Smooth muscle cell (in vitro differentiated cells): ENCODE data around the gene COG1. TPM values are rescaled to one million over a fixed set of nuclear protein-coding genes. Genes with fewer than 3 reads are reported as not detected.

Experiments used
- DNase-seq: peaks from one replicate; lab custom pipeline; 2025; ENCODE audit not compliant: unreplicated experiment; lab: John Stamatoyannopoulos, UW
- H2AFZ ChIP-seq: fragments of 200-600 bp; sonication (generic); 2 replicates; pipeline ENCODE4 v1.6.0; 2016; ENCODE audit warnings: antibody characterized with exemption, low read depth, mild to moderate bottlenecking
- H3F3A ChIP-seq: fragments of 200-600 bp; sonication (generic); 2 replicates; pipeline ENCODE4 v1.6.0; 2017; ENCODE audit warnings: antibody characterized with exemption, low read depth
- H3K27ac ChIP-seq: fragments of 200-600 bp; sonication (generic); 2 replicates; pipeline ENCODE4 v1.5.1; 2016; ENCODE audit warnings: low read depth, mild to moderate bottlenecking
- H3K27me3 ChIP-seq: fragments of 200-600 bp; sonication (generic); 2 replicates; pipeline ENCODE4 v1.6.1; 2016; ENCODE audit warnings: low read depth, mild to moderate bottlenecking
- H3K36me3 ChIP-seq: fragments of 200-600 bp; sonication (generic); 2 replicates; pipeline ENCODE4 v1.5.1; 2016; ENCODE audit warnings: low read depth
- H3K4me1 ChIP-seq: fragments of 200-600 bp; sonication (generic); 2 replicates; pipeline ENCODE4 v1.5.1; 2016; ENCODE audit warnings: low read depth
- H3K4me2 ChIP-seq: fragments of 200-600 bp; sonication (generic); 2 replicates; pipeline ENCODE4 v1.6.0; 2016; ENCODE audit warnings: mild to moderate bottlenecking
- H3K4me3 ChIP-seq: fragments of 200-600 bp; sonication (generic); 2 replicates; pipeline ENCODE4 v1.5.1; 2016; ENCODE audit warnings: mild to moderate bottlenecking
- H3K79me2 ChIP-seq: fragments of 200-600 bp; sonication (generic); 2 replicates; pipeline ENCODE4 v1.6.0; 2016; ENCODE audit warnings: low read depth, mild to moderate bottlenecking
- H3K9ac ChIP-seq: fragments of 200-600 bp; sonication (generic); 2 replicates; pipeline ENCODE4 v1.6.0; 2016; ENCODE audit warnings: low read depth
- H3K9me3 ChIP-seq: fragments of 200-600 bp; sonication (generic); replicated peaks from 2 replicates; pipeline ENCODE4 v1.5.1; 2016; ENCODE audit warnings: low read depth
- H4K20me1 ChIP-seq: fragments of 200-600 bp; sonication (generic); 2 replicates; pipeline ENCODE4 v1.6.0; 2016; ENCODE audit warnings: low read depth
- CTCF ChIP-seq: fragments of 200-600 bp; sonication (generic); IDR thresholded peaks from 2 replicates; pipeline ENCODE4 v1.5.1; 2017; ENCODE audit warnings: borderline replicate concordance, mild to moderate bottlenecking, antibody characterized with exemption; ENCODE audit not compliant: insufficient read depth, poor library complexity, severe bottlenecking
- WGBS: methylation state at CpG from one replicate; pipeline ENCODE4 v1.1.7; 2016; ENCODE audit warnings: low lambda C conversion rate; 5-methylcytosine and 5-hydroxymethylcytosine counted together
- polyA plus RNA-seq: library from polyadenylated mRNA; unstranded; fragments of >200 nt; fragmentation: Nextera tagmentation; extraction: Ambion mirVana; gene quantifications from 2 replicates; pipeline ENCODE4 v1.2.1, GENCODE V29; 2016
- total RNA-seq: library from RNA; depleted of rRNA; stranded (reverse); fragments of >200 nt; gene quantifications from 2 replicates; pipeline ENCODE4 v1.2.3, GENCODE V29; 2014

Gene COG1
- total and polyA plus RNA-seq, 2 experiments from 2014 or later: 29.4 to 37.8 TPM

- DNase-seq: no peak
- Histone ChIP-seq H3K9me3 (no peaks in the 10 kb centered on the region), H4K20me1 (peaks cover 27% of the 10 kb centered on the region), H3K27ac (no peak overlapping the region), H3K27me3 (no peaks in the 10 kb centered on the region), H3F3A (no peaks in the 10 kb centered on the region), H3K79me2 (peaks cover 28% of the 10 kb centered on the region), H3K4me2 (no peak overlapping the region), H3K36me3 (peaks cover 4% of the 10 kb centered on the region), H3K4me3 (no peak overlapping the region), H3K9ac (no peak overlapping the region), H2AFZ (no peak overlapping the region), H3K4me1 (peaks cover 4% of the 10 kb centered on the region)
- TF ChIP-seq CTCF: no peak
- WGBS: 90% methylated on average over 6 of the region's 6 CpGs
Observed at GRCh38 chr17:73237714-73238113, 44.9 kb downstream of the COG1 start.

- H3K27me3 ChIP-seq: no peaks in the 10 kb centered on the region
- no peak overlapping the region for H3K9ac ChIP-seq
- 92% methylated on average over 2 of the region's 2 CpGs for WGBS
- no peak overlapping the region for H2AFZ ChIP-seq
- H3K79me2 ChIP-seq: peaks cover 9% of the 10 kb centered on the region
- DNase-seq: no peak
- H3K27ac ChIP-seq: no peak overlapping the region
- H3K4me2 ChIP-seq: no peak overlapping the region
- peaks cover 4% of the 10 kb centered on the region for H3K36me3 ChIP-seq
- H3K4me1 ChIP-seq: no peaks in the 10 kb centered on the region
- no peak for TF ChIP-seq CTCF
- H3K9me3 ChIP-seq: no peaks in the 10 kb centered on the region
- peaks cover 27% of the 10 kb centered on the region for H4K20me1 ChIP-seq
- no peak overlapping the region for H3K4me3 ChIP-seq
- H3F3A ChIP-seq: no peaks in the 10 kb centered on the region
Observed at GRCh38 chr17:73240561-73240960, 47.7 kb downstream of the COG1 start.

- Histone ChIP-seq H3K27me3 (peaks cover 6% of the 10 kb centered on the region), H3K27ac (no peak overlapping the region), H3K36me3 (no peaks in the 10 kb centered on the region), H3K9me3 (no peaks in the 10 kb centered on the region), H3K4me2 (no peak overlapping the region), H3K4me1 (no peaks in the 10 kb centered on the region), H2AFZ (no peak overlapping the region), H4K20me1 (no peaks in the 10 kb centered on the region), H3F3A (no peaks in the 10 kb centered on the region), H3K9ac (no peak overlapping the region), H3K79me2 (no peaks in the 10 kb centered on the region), H3K4me3 (no peak overlapping the region)
- no peak for TF ChIP-seq CTCF
- 95% methylated on average over 2 of the region's 2 CpGs for WGBS
- DNase-seq: no peak
Observed at GRCh38 chr17:73247726-73248125, 54.9 kb downstream of the COG1 start.

- H3K9ac ChIP-seq: no peak overlapping the region
- TF ChIP-seq CTCF: no peak
- DNase-seq: no peak
- H3K4me2 ChIP-seq: no peak overlapping the region
- H3K27ac ChIP-seq: no peak overlapping the region
- no peaks in the 10 kb centered on the region for H3K79me2 ChIP-seq
- no peaks in the 10 kb centered on the region for H3K4me1 ChIP-seq
- H3K27me3 ChIP-seq: peaks cover 6% of the 10 kb centered on the region
- H3K36me3 ChIP-seq: no peaks in the 10 kb centered on the region
- no peak overlapping the region for H3K4me3 ChIP-seq
- 95% methylated on average over 10 of the region's 10 CpGs for WGBS
- no peaks in the 10 kb centered on the region for H3F3A ChIP-seq
- H3K9me3 ChIP-seq: no peaks in the 10 kb centered on the region
- no peaks in the 10 kb centered on the region for H4K20me1 ChIP-seq
- no peak overlapping the region for H2AFZ ChIP-seq
Observed at GRCh38 chr17:73248532-73248931, 55.7 kb downstream of the COG1 start.
